ENCODE data around the gene MAGI1. TPM values are rescaled to one million over a fixed set of nuclear protein-coding genes. Genes with fewer than 3 reads are reported as not detected.

Gene MAGI1
- total RNA-seq, 2 experiments from 2014 or later = 0.47 to 0.51 TPM

DNA sequence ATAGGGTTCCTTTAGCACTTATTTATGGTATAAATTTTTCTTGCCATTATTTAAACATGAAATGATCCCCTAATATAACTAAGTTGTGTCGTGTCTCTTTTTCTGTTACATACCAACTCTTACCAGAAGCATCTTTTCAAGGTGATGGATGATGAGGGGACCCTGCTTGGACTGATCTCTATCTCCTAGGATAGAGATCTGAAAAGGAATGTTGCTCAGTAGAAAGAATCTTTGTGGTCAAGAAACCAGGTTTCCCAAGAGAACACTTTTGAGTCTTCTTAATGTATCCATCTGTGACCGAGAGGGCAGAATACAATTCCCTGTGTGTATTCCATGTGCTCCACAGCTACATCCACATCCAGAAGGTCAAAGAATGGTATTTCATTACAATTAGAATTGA is 409.7 kb downstream of the MAGI1 start:
- H3K27me3 Mint-ChIP-seq = no peaks in the 10 kb centered on the region
- POLR2A ChIA-PET = interaction anchor here (1.1 kb wide), 1 partner anchor 15 kb away, joined by 3 read pairs; no protein-coding TSS in a partner anchor
- no peaks in the 10 kb centered on the region for H3K4me1 Mint-ChIP-seq (ENCODE audit: low read depth)
- DNase-seq = no peak
- H3K27ac Mint-ChIP-seq = no peak overlapping the region
- intact Hi-C loops (cut with micrococcal nuclease) = no loop called here
- ATAC-seq = no peak
- CTCF ChIA-PET = no interaction called here
- TF ChIP-seq, protein P1, sequence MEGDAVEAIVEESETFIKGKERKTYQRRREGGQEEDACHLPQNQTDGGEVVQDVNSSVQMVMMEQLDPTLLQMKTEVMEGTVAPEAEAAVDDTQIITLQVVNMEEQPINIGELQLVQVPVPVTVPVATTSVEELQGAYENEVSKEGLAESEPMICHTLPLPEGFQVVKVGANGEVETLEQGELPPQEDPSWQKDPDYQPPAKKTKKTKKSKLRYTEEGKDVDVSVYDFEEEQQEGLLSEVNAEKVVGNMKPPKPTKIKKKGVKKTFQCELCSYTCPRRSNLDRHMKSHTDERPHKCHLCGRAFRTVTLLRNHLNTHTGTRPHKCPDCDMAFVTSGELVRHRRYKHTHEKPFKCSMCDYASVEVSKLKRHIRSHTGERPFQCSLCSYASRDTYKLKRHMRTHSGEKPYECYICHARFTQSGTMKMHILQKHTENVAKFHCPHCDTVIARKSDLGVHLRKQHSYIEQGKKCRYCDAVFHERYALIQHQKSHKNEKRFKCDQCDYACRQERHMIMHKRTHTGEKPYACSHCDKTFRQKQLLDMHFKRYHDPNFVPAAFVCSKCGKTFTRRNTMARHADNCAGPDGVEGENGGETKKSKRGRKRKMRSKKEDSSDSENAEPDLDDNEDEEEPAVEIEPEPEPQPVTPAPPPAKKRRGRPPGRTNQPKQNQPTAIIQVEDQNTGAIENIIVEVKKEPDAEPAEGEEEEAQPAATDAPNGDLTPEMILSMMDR (IDR thresholded peaks at IDR 0.05) = no peak
- no peak overlapping the region for H3K4me3 Mint-ChIP-seq
- no peaks in the 10 kb centered on the region for H3K9me3 Mint-ChIP-seq
- no peaks in the 10 kb centered on the region for H3K36me3 Mint-ChIP-seq (ENCODE audit: low read depth)

DNA sequence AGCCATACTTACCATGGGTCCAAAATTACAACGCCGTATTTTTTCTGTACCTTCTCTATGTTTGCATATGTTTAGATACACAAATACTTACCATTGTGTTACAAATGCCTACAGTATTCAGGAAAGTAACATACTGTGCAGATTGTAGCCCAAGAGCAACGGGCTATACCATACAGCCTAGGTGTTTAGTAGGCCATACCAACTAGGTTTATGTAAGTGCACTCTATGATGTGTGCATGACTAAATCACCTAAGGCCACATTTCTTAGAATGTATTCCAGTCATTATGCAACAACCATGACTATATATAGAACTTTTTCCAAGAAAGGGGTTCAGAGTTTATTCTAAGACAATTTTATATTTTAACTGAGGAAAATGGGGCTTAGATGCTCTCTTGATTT is 411.7 kb downstream of the MAGI1 start:
- ChIA-PET POLR2A (no interaction called here), CTCF (no interaction called here)
- H3K36me3 Mint-ChIP-seq (ENCODE audit: low read depth) = no peaks in the 10 kb centered on the region
- H3K27me3 Mint-ChIP-seq = no peaks in the 10 kb centered on the region
- TF ChIP-seq, protein P1 (IDR thresholded peaks at IDR 0.05) = no peak
- no peaks in the 10 kb centered on the region for H3K9me3 Mint-ChIP-seq
- no peak for DNase-seq
- ATAC-seq = no peak
- no peaks in the 10 kb centered on the region for H3K4me1 Mint-ChIP-seq (ENCODE audit: low read depth)
- no peak overlapping the region for H3K27ac Mint-ChIP-seq
- H3K4me3 Mint-ChIP-seq = no peak overlapping the region
- intact Hi-C loops (cut with micrococcal nuclease) = no loop called here

DNA sequence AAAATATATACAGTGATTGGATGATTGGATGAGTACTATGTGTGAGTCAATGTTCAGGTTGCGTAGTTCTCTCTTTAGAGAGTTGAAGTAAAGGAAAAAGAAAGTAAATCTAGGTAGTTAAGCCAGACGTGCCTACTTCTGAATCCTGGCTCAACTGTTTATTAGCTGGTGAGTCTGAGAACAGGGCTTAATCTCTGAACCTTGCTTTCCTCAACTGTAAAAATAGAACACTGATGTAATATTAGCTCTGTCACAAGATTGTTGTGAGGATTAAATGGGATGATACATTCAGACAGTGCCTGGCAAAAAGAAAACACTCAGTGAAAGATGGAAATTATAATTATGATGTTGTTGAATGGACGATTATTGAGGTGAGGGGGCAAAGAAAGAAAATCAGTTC is 413.4 kb downstream of the MAGI1 start:
- no peak overlapping the region for H3K4me3 Mint-ChIP-seq
- H3K9me3 Mint-ChIP-seq = no peaks in the 10 kb centered on the region
- no peaks in the 10 kb centered on the region for H3K36me3 Mint-ChIP-seq (ENCODE audit: low read depth)
- DNase-seq (no peak), ATAC-seq (no peak)
- no peaks in the 10 kb centered on the region for H3K4me1 Mint-ChIP-seq (ENCODE audit: low read depth)
- CTCF ChIA-PET = no interaction called here
- H3K27ac Mint-ChIP-seq = no peak overlapping the region
- POLR2A ChIA-PET = no interaction called here
- intact Hi-C loops (cut with micrococcal nuclease) = no loop called here
- H3K27me3 Mint-ChIP-seq = no peaks in the 10 kb centered on the region
- TF ChIP-seq, protein P1 (IDR thresholded peaks at IDR 0.05) = no peak

DNA sequence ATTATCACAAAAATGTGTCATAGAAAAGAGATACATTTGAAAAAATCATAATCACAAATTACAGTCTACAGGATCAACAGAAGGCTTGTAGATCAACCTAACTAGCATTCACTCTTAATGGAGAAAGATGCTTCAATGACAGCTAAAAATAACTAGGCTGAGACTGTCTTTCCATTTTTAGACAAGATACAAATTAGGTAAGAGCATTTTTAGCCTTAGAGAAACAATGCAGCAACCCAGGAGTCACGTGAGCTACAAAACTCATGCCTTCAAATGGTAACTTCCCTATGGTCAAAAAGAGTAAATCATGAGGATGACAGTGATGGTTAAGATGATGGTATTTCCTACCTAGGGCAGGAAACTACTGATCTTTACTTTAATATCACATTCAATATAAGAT is 415.4 kb downstream of the MAGI1 start:
- TF ChIP-seq, protein P1 (IDR thresholded peaks at IDR 0.05) = no peak
- Mint-ChIP-seq H3K36me3 (ENCODE audit: low read depth) (no peaks in the 10 kb centered on the region), H3K27ac (no peak overlapping the region), H3K4me1 (ENCODE audit: low read depth) (no peaks in the 10 kb centered on the region), H3K9me3 (no peaks in the 10 kb centered on the region), H3K4me3 (no peak overlapping the region), H3K27me3 (no peaks in the 10 kb centered on the region)
- intact Hi-C loops (cut with micrococcal nuclease) = no loop called here
- POLR2A ChIA-PET = no interaction called here
- no peak for DNase-seq
- ATAC-seq = no peak
- CTCF ChIA-PET = no interaction called here

DNA sequence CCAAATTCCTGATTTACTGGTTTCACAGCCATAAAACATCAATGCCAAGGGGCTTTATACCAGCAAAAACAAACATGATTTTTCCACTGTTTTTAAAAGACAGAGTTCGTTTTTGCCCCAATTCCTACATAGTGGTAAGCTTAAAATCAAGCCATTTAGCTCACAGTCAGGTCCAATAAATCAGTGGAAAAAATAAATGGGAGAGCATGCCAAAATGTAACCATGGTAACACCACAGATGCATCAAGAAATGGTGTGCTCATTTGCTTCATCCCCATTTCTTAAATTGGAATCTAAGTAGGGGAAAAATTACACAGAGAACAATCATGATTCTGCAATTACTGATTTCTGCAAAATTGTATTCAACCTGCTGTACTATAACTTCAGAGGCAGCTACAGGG is 418.8 kb downstream of the MAGI1 start:
- ChIA-PET POLR2A (no interaction called here), CTCF (no interaction called here)
- Mint-ChIP-seq H3K4me3 (no peak overlapping the region), H3K9me3 (peaks cover 3% of the 10 kb centered on the region), H3K36me3 (ENCODE audit: low read depth) (no peaks in the 10 kb centered on the region), H3K4me1 (ENCODE audit: low read depth) (no peaks in the 10 kb centered on the region), H3K27ac (no peak overlapping the region), H3K27me3 (no peaks in the 10 kb centered on the region)
- DNase-seq = no peak
- intact Hi-C loops (cut with micrococcal nuclease) = no loop called here
- no peak for ATAC-seq
- TF ChIP-seq, protein P1 (IDR thresholded peaks at IDR 0.05) = no peak
